ENCODE measurements around the gene SMIM13. TPM values are rescaled to one million over a fixed set of nuclear protein-coding genes. Genes with fewer than 3 reads are reported as not detected.

Gene SMIM13
- total RNA-seq: 1 to 10 TPM; 9.0 to 9.4 TPM

DNA sequence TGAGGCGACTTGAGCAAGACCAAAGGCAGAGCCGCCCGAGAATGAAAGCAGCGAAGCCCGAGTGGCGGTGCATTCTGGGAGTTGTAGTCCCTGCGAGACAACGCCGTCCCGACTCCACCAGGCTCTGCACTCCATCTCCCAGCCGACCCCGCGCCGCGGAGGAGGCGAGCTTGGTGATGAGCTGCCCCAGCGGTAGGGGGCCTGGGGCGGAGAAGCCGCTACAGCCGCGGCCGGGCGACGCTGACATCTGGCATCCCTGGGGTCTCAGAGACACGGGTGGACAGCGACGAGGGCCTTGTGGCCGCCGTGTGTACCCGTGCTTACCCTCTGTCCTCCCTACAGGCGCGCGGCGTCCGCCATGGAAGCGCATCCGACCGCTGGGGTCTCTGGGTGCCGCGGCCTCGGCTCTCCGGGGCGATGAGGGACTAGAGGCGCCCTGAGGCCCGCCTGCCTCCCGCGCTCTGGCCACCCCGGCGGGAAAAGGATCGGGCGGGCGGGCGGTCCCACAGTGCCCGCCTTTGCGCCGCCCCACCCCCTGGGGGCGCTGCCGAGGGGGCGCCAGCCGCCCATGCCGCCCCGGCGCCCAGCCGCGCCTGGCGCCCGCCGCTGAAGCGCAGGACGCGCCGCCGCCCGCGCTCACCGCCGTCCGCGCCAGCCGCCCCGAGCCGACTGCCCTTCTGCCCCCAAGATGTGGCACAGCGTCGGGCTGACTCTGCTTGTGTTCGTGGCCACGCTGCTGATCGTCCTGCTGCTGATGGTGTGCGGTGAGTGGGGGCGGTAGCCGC, at the start of gene SMIM13:
TSS of gene SMIM13 (plus strand) at position 209 of the 785 bp plus-strand sequence. CDS start at position 689, 480 bp downstream.
- peaks cover 14% of the 10 kb centered on the region for H3K36me3 Mint-ChIP-seq (ENCODE audit: low read depth)
- no peaks in the 10 kb centered on the region for H3K9me3 Mint-ChIP-seq
- CTCF ChIA-PET: interaction anchor here (0.6 to 1.5 kb wide), 9 partner anchors 11 to 482 kb away, joined by 3 to 5 read pairs (median 3); partner anchors contain the start of genes ERVFRD-1 and NEDD9
- POLR2A ChIA-PET: interaction anchor here (1.0 to 1.6 kb wide), 6 partner anchors 11 to 445 kb away, joined by 3 to 6 read pairs (median 3); no protein-coding TSS in a partner anchor
- peak within 1 kb of the TSS; percentile 93 for H3K4me3 Mint-ChIP-seq
- H3K4me1 Mint-ChIP-seq: peaks cover 26% of the 10 kb centered on the region
- no peaks in the 10 kb centered on the region for H3K27me3 Mint-ChIP-seq
- H3K27ac Mint-ChIP-seq: peak within 1 kb of the TSS; percentile 96
- peak; percentile 97 for DNase-seq

DNA sequence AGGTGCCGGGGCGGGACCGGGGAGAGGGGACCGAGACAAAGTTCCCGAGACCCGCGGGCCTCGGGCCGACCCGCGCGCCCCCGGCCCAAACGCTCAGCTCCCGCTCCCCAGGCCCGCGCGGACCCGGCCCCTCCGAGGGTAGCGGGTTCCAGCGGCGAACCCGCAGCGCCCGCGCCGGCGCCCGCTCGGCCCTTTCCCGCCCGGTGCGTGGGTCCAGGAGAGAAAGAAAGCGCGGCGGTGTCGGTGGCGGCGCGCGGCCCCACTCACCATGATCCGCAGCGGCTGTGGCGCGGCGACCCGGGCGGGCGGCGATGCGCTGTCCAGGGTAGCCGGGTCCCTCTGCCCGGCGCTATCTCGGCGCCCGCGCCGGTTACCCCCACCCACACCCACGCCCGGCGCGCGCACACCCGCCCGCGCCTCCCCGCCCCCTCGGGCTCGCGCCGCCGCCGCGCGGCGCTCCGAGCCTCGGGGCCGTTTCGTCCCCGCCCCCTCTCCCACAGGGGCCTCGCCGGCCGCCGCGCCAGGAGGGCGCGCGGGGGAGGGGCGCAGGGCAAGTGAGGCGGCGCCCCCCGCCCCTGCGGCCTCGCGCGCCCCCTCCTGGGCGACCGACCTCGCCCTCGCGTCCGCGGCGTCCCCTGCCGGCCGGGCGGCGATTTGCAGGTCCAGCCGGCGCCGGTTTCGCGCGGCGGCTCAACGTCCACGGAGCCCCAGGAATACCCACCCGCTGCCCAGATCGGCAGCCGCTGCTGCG, 49.5 kb upstream of the SMIM13 start, which contains the start of gene ELOVL2:
TSS of gene ELOVL2 (minus strand) at position 345 of the 751 bp plus-strand sequence. CDS start at position 270, 75 bp downstream.
- Mint-ChIP-seq H3K4me3 (peak within 1 kb of the TSS; percentile 68), H3K36me3 (ENCODE audit: low read depth) (peaks cover 2% of the 10 kb centered on the region), H3K4me1 (peaks cover 16% of the 10 kb centered on the region), H3K27me3 (peaks cover 67% of the 10 kb centered on the region), H3K9me3 (no peaks in the 10 kb centered on the region), H3K27ac (no peak within 1 kb of the TSS)
- ChIA-PET CTCF (no interaction called here), POLR2A (no interaction called here)
- no peak for DNase-seq

DNA sequence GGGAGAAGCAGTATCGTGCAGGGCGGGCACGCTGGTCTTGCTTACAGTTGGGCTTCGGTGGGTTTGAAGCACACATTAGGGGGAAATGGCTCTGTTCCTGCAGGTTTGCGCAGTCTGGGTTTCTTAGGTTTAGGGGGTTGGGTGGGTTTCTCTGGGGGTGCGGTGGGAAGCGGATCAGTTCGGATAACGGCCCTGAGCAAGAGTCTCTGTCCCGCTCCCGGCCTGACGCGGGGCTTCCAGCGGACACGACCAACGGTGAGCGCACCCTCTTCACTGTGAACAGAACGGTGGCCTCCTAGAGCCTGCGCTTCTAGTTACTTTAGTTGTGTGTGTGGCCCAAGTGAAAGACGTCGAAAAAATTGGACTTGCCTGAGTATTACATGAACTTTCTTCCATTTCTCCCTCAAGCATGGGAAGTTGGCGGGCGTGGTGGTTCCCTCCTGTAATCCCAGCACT, 48.9 kb upstream of the SMIM13 start:
- Mint-ChIP-seq H3K27ac (no peak overlapping the region), H3K27me3 (peaks cover 68% of the 10 kb centered on the region), H3K36me3 (ENCODE audit: low read depth) (peaks cover 2% of the 10 kb centered on the region), H3K4me3 (peak overlapping the region; percentile 68), H3K9me3 (no peaks in the 10 kb centered on the region), H3K4me1 (peaks cover 16% of the 10 kb centered on the region)
- CTCF ChIA-PET: no interaction called here
- POLR2A ChIA-PET: no interaction called here
- DNase-seq: no peak

DNA sequence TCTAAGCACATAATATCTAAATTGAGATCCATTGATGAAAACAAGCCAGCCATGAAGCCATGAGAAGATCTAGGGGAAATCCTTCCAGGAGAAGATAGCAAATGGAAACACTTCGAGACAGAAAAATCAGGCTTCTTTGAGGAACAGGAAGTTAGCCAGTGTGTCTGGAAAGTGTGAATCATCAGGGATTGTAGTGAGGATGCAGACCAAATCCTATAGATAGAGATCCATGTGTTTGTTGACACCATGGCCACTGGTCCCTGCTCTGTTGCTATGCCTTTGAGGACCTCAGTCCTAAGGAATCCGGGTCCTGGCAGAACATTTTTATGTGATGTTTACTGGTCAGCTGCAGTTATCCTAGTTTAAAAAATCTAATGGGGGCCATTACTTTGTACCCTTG, 42.9 kb upstream of the SMIM13 start:
- H3K27me3 Mint-ChIP-seq: peaks cover 38% of the 10 kb centered on the region
- CTCF ChIA-PET: no interaction called here
- H3K36me3 Mint-ChIP-seq (ENCODE audit: low read depth): no peaks in the 10 kb centered on the region
- POLR2A ChIA-PET: no interaction called here
- H3K9me3 Mint-ChIP-seq: no peaks in the 10 kb centered on the region
- H3K4me3 Mint-ChIP-seq: no peak overlapping the region
- no peak overlapping the region for H3K27ac Mint-ChIP-seq
- no peak for DNase-seq
- no peaks in the 10 kb centered on the region for H3K4me1 Mint-ChIP-seq

DNA sequence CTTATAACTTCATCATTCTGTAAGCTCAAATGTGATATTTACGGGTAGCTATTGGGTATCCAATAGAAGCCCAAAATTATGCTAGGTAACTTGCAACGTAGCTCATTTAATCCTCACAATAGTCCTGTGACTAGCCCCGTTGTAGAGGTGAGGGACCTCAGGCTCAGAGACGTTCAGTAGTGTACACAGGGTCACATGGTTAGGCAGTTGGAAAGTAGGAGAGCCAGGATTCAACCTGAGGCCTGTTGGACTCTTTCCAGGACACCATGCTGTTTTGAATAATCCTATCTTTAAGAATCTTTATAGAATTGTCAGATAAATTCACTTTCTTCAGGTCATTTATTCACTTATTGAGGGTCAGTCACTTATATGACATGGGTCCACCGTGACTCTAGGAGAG, 40.3 kb upstream of the SMIM13 start:
- DNase-seq: no peak
- POLR2A ChIA-PET: no interaction called here
- CTCF ChIA-PET: interaction anchor here (0.7 to 1.6 kb wide), 3 partner anchors 10 to 16 kb away, joined by 3 to 6 read pairs (median 4); no protein-coding TSS in a partner anchor

DNA sequence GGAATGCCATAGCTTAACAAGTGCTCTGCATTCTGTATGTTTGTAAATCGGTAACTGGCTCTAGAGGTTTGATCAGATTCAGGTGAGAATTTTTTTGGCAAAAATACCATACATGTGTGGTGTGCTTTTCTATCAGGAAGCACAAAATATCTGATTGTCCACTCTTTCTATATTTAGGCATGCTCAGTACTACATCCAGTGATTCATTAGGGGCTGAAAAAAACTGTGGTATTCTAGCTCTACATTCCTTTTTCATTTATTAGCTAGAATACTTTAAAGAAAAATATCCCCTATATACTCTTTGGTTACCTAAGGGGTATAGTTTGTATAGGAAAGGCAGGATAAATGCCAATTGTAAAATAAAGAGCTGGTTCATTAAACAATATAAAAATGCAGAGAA, 38.9 kb upstream of the SMIM13 start:
- Mint-ChIP-seq H3K4me1 (no peaks in the 10 kb centered on the region), H3K27ac (no peak overlapping the region), H3K4me3 (no peak overlapping the region), H3K9me3 (no peaks in the 10 kb centered on the region), H3K36me3 (ENCODE audit: low read depth) (no peaks in the 10 kb centered on the region), H3K27me3 (peaks cover 14% of the 10 kb centered on the region)
- DNase-seq: no peak
- POLR2A ChIA-PET: no interaction called here
- CTCF ChIA-PET: no interaction called here

More for the DNA sequence above, 40.3 kb upstream of the SMIM13 start:
- no peaks in the 10 kb centered on the region for H3K4me1 Mint-ChIP-seq
- H3K9me3 Mint-ChIP-seq: no peaks in the 10 kb centered on the region
- no peak overlapping the region for H3K4me3 Mint-ChIP-seq
- peaks cover 24% of the 10 kb centered on the region for H3K27me3 Mint-ChIP-seq
- no peaks in the 10 kb centered on the region for H3K36me3 Mint-ChIP-seq (ENCODE audit: low read depth)
- no peak overlapping the region for H3K27ac Mint-ChIP-seq

DNA sequence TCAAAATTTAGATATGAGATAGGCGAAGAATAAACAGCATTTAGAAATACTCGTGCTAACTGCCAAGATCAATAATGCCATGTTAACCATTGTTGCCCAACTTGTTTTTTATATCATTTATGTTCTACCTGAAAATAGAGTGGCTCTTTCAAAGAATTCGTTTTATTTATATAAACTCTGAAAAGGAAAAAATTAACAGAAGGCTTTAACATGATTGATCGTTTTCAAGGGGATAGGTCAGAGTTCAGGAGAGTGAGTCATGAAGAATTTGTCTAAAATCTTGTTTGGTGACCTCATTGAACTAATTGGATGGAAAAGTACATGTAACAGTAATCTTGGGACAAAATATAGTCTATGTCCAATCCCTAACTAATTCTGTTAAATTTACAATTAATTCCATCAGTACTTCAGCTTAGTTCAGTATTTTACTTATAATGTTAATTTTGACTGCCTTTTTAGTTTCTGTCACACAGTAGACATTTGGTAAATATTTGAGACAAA, 38.5 kb upstream of the SMIM13 start:
- Mint-ChIP-seq H3K27me3 (peaks cover 13% of the 10 kb centered on the region), H3K9me3 (no peaks in the 10 kb centered on the region), H3K4me1 (no peaks in the 10 kb centered on the region), H3K4me3 (no peak overlapping the region), H3K27ac (no peak overlapping the region), H3K36me3 (ENCODE audit: low read depth) (no peaks in the 10 kb centered on the region)
- DNase-seq: no peak
- POLR2A ChIA-PET: no interaction called here
- CTCF ChIA-PET: interaction anchor here (1.2 kb wide), 1 partner anchor 101 kb away, joined by 4 read pairs; no protein-coding TSS in a partner anchor

DNA sequence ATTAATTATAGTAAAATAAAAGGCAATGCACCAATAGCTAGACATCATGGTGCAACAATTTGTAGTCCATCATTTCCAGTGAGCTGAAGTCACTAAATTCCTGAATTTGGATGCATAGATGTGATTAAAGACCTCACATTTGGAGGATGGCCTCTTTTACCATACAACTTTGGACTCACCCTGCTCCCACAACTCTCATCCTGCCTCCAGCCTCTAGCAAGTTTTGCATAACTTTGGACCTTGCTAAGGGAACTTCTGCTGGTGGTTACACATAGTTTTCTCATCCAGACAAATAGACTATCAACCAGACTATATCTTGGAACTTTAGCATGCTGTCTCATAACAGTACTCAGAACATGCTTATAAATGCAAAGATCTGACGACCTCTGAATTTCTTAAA, 36.8 kb upstream of the SMIM13 start:
- POLR2A ChIA-PET: no interaction called here
- DNase-seq: no peak

DNA sequence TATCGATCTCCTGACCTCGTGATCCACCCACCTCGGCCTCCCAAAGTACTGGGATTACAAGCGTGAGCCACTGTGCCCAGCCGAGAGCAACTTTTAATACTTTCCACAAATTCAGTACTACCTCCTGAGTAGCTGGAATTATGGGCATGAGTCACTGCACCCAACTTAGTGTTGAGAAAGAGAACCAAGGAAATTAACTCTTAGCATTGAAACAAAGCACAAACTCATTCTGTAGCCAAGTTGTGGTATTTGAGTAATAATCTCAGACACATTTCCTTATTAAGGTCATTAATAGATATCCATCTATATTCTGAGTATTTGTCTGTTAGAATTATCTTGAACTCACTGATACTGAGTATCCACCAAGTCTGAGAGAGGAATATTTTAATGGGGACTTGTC, 35.2 kb upstream of the SMIM13 start:
- CTCF ChIA-PET: no interaction called here
- Mint-ChIP-seq H3K9me3 (no peaks in the 10 kb centered on the region), H3K27ac (no peak overlapping the region), H3K36me3 (ENCODE audit: low read depth) (no peaks in the 10 kb centered on the region), H3K4me1 (no peaks in the 10 kb centered on the region), H3K27me3 (peaks cover 4% of the 10 kb centered on the region), H3K4me3 (no peak overlapping the region)
- POLR2A ChIA-PET: no interaction called here
- DNase-seq: no peak

More for the DNA sequence above, 36.8 kb upstream of the SMIM13 start:
- peaks cover 6% of the 10 kb centered on the region for H3K27me3 Mint-ChIP-seq
- CTCF ChIA-PET: interaction anchor here (0.8 kb wide), 1 partner anchor 12 kb away, joined by 3 read pairs; no protein-coding TSS in a partner anchor
- no peaks in the 10 kb centered on the region for H3K9me3 Mint-ChIP-seq
- no peaks in the 10 kb centered on the region for H3K4me1 Mint-ChIP-seq
- no peaks in the 10 kb centered on the region for H3K36me3 Mint-ChIP-seq (ENCODE audit: low read depth)
- no peak overlapping the region for H3K27ac Mint-ChIP-seq
- H3K4me3 Mint-ChIP-seq: no peak overlapping the region

DNA sequence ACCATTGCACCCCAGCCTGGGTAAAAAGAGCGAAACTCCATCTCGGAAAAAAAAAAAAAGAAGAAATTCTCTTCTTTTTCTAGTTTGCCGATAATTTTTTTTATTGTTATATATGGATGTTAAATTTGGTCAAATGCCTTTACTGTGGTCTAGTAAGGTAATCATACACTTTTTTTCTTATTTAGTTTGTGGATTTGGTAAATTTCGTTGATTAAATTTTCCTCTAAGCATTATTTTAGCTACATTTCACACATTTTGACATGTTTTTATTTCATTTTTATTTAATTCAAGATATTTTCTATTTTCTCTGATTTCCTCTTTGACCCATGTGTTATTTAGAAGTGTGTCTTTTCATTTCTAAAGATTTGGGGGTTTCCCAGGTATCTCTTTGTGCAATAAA, 31.6 kb upstream of the SMIM13 start:
- ChIA-PET POLR2A (no interaction called here), CTCF (interaction anchor here (0.9 kb wide), 1 partner anchor 16 kb away, joined by 3 read pairs; no protein-coding TSS in a partner anchor)
- no peak overlapping the region for H3K27ac Mint-ChIP-seq
- no peaks in the 10 kb centered on the region for H3K4me1 Mint-ChIP-seq
- DNase-seq: no peak
- no peaks in the 10 kb centered on the region for H3K36me3 Mint-ChIP-seq (ENCODE audit: low read depth)
- peaks cover 2% of the 10 kb centered on the region for H3K27me3 Mint-ChIP-seq
- no peak overlapping the region for H3K4me3 Mint-ChIP-seq
- no peaks in the 10 kb centered on the region for H3K9me3 Mint-ChIP-seq

DNA sequence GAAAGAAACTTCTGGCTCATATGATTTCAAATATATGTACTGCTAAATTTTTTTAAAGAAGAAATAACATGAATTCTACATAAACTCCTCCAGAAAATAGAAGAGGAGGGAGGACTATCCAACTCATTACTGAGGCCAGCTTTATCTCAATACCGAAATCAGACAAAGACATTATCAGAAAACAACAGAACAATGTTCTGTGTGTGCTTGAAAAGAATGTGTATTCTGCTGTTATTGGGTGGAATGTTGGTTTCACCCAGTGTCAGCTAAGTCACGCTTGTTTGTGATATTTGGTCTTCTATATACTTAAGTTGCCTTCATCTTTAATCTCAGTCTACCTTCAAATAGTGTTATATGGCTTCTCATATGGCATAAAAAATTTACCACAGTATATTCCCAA, 30.9 kb upstream of the SMIM13 start:
- Mint-ChIP-seq H3K4me3 (no peak overlapping the region), H3K27me3 (peaks cover 2% of the 10 kb centered on the region), H3K4me1 (no peaks in the 10 kb centered on the region), H3K9me3 (no peaks in the 10 kb centered on the region), H3K36me3 (ENCODE audit: low read depth) (no peaks in the 10 kb centered on the region), H3K27ac (no peak overlapping the region)
- POLR2A ChIA-PET: no interaction called here
- DNase-seq: no peak
- CTCF ChIA-PET: interaction anchor here (0.9 kb wide), 1 partner anchor 17 kb away, joined by 3 read pairs; no protein-coding TSS in a partner anchor

DNA sequence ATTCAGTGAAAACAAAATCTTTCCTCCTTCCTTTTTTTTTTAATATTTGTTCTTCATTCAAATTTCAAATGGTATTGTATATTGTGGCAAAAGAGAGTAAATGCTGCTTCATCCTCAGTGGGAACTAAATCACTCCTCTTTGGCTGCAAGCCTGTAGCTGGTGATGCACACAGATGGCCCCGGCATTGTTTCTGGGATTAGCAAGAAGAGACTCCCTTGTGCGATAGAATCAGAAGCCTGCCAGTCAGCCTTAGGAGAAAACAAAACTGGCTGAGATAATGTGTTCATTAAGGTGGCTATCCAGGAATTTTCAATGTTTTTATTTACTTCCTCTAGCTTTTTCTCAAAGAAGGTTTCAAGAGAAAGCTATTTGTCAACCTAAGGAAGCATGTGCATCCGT, 28.8 kb upstream of the SMIM13 start:
- H3K4me3 Mint-ChIP-seq: no peak overlapping the region
- ChIA-PET POLR2A (no interaction called here), CTCF (interaction anchor here (1.0 kb wide), 1 partner anchor 431 kb away, joined by 3 read pairs; no protein-coding TSS in a partner anchor)
- H3K9me3 Mint-ChIP-seq: no peaks in the 10 kb centered on the region
- no peaks in the 10 kb centered on the region for H3K4me1 Mint-ChIP-seq
- DNase-seq: no peak
- H3K27me3 Mint-ChIP-seq: peaks cover 4% of the 10 kb centered on the region
- no peaks in the 10 kb centered on the region for H3K36me3 Mint-ChIP-seq (ENCODE audit: low read depth)
- no peak overlapping the region for H3K27ac Mint-ChIP-seq
